ENCODE measurements around the gene SETD4. TPM values are rescaled to one million over a fixed set of nuclear protein-coding genes. Genes with fewer than 3 reads are reported as not detected.

SETD4 gene
- total and polyA plus RNA-seq, 2 of the 8 experiments (the other 6 are each of a cell fraction or from before 2014, with no cell fraction given) = 20.1 to 46.6 TPM

DNA sequence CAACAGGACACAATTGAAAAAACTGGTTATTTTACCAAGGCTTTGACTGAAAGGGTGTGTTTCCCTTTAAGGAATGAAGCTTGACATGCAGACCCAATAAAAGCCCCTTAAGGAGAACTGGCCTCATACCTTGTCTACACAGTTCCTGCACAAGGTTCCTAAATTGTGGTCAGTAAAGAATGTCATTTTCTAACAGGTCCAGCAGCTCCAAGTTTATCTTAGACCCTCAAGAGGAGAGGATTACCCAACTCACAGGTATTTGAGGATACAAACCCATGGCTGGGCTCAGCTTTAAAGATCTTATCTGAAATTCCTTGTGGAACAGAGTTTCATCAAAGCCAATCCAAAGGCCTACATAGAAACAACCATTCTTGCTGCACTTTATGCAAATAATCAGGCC is 43.1 kb upstream of the SETD4 start:
- H3K79me2 ChIP-seq (ENCODE audit: control insufficient read depth in 1 of 2, insufficient read depth in 2 of 2, low read length in 2 of 2) = peaks cover 0 to 31% of the 10 kb centered on the region in 2 experiments; a peak in 2 of 4 replicates
- H2BK120ac ChIP-seq (replicated peaks; ENCODE audit: low read depth, low read length) = no peak overlapping the region
- H3K4me2 ChIP-seq (ENCODE audit: insufficient read depth in 1 of 2, low read depth in 2 of 2, low read length in 2 of 2) = no peak overlapping the region; a peak in 1 of 4 replicates
- H3K4ac ChIP-seq (replicated peaks; ENCODE audit: insufficient read length, low read depth, low read length) = no peak overlapping the region
- H3K9me3 ChIP-seq (ENCODE audit: insufficient read depth in 2 of 2, low read depth in 1 of 2, low read length in 1 of 2) = peaks cover 3 to 9% of the 10 kb centered on the region in 2 experiments; a peak in 1 of 4 replicates
- FAIRE-seq = no peak
- no peak overlapping the region for H3K23ac ChIP-seq (ENCODE audit: insufficient read length)
- peaks cover 6 to 23% (median 9%) of the 10 kb centered on the region in 4 experiments; a peak in 5 of 7 replicates for H3K4me1 ChIP-seq (replicated peaks in 1 of 4; ENCODE audit: control insufficient read depth in 3 of 4, insufficient read depth in 4 of 4, low read length in 3 of 4)
- H3K79me1 ChIP-seq (ENCODE audit: low read depth, low read length) = no peaks in the 10 kb centered on the region
- no peak overlapping the region for H3K56ac ChIP-seq (replicated peaks; ENCODE audit: insufficient read length, low read depth, low read length)
- no peak overlapping the region for H3K14ac ChIP-seq (ENCODE audit: insufficient read length)
- H2BK12ac ChIP-seq (ENCODE audit: low read depth, low read length) = no peak overlapping the region
- ChIA-PET CTCF (ENCODE audit: partially characterized antibody) (interaction anchor here (0.6 to 3.2 kb wide), 7 partner anchors 9 to 452 kb away, joined by 3 to 14 read pairs (median 5); no protein-coding TSS in a partner anchor), POLR2A (ENCODE audit: partially characterized antibody) (interaction anchor here (0.7 to 1.6 kb wide), 6 partner anchors 8 to 43 kb away, joined by 3 to 5 read pairs (median 3); partner anchors contain the start of gene SETD4)
- H4K91ac ChIP-seq (replicated peaks; ENCODE audit: insufficient read length, low read length) = no peak overlapping the region
- DNase-seq (ENCODE audit: low read depth in 1 of 2, low spot score in 2 of 2) = no peak
- no peak overlapping the region for H3K9ac ChIP-seq (replicated peaks in 1 of 4; ENCODE audit: extremely low read depth in 1 of 4, low read depth in 3 of 4, low read length in 3 of 4)
- H3K4me3 ChIP-seq (ENCODE audit: extremely low read depth in 1 of 4, insufficient read depth in 2 of 4, low read depth in 3 of 4, low read length in 4 of 4) = no peak overlapping the region
- H2BK20ac ChIP-seq (ENCODE audit: low read length) = 0 out of 2 replicates have a peak overlapping the region, but pooled peaks have one; percentile 5
- no peak overlapping the region for H4K5ac ChIP-seq (ENCODE audit: insufficient read length, low read depth, low read length)
- no peak overlapping the region for H3K18ac ChIP-seq (ENCODE audit: extremely low read depth, low read length)
- H4K8ac ChIP-seq (ENCODE audit: extremely low read depth, insufficient read depth, low read length) = no peak overlapping the region
- H3K23me2 ChIP-seq (ENCODE audit: low read depth, low read length) = peaks cover 6% of the 10 kb centered on the region
- peaks cover 0 to 11% (median 8%) of the 10 kb centered on the region in 4 experiments; a peak in 5 of 8 replicates for H3K36me3 ChIP-seq (ENCODE audit: control insufficient read depth in 2 of 4, insufficient read depth in 4 of 4, low read length in 3 of 4)
- H4K20me1 ChIP-seq (replicated peaks in 1 of 2; ENCODE audit: control insufficient read depth in 1 of 2, insufficient read depth in 2 of 2, low read length in 2 of 2) = no peaks in the 10 kb centered on the region
- no peaks in the 10 kb centered on the region for H3K27me3 ChIP-seq (replicated peaks in 1 of 4; ENCODE audit: control insufficient read depth in 3 of 4, extremely low read depth in 1 of 4, insufficient read depth in 3 of 4, low read length in 3 of 4)
- H3K27ac ChIP-seq (ENCODE audit: low read depth, low read length) = no peak overlapping the region
- H2AK5ac ChIP-seq (ENCODE audit: low read depth, low read length) = no peak overlapping the region
- no peak overlapping the region for H2BK15ac ChIP-seq (ENCODE audit: low read length)
- H2BK5ac ChIP-seq (ENCODE audit: low read depth, low read length) = peak overlapping the region; percentile 19; the same call in 1 of the 2 replicates
- no peak overlapping the region for H2AFZ ChIP-seq (ENCODE audit: low read length)
- no peak for TF ChIP-seq TBP (IDR thresholded peaks at IDR 0.05; ENCODE audit: low read depth, low read length)
- TF ChIP-seq GABPA (IDR thresholded peaks at IDR 0.05; ENCODE audit: borderline replicate concordance, insufficient read depth, low read length) = no peak
- TF ChIP-seq CEBPB (IDR thresholded peaks at IDR 0.05; ENCODE audit: low read depth, low read length) = no peak
- TF ChIP-seq RBBP5 (IDR thresholded peaks at IDR 0.05; ENCODE audit: borderline replicate concordance, low read depth, low read length) = no peak
- TF ChIP-seq SAP30 (IDR thresholded peaks at IDR 0.05; ENCODE audit: insufficient read depth, insufficient replicate concordance, low read length) = no peak
- no peak for TF ChIP-seq RNF2 (IDR thresholded peaks at IDR 0.05; ENCODE audit: borderline replicate concordance, low read depth, low read length, missing control alignments, poor library complexity, severe bottlenecking)
